Common myeloid progenitor, CD34-positive (primary cell): ENCODE measurements around the gene ADCY10.
"Not testable (repeated sequence)": the region's sequence is repeated elsewhere in the genome, so short reads cannot be mapped to it uniquely, and the experiment has no call there.

ENCODE experiments used
- CTCF ChIA-PET: fragments of 350-600 bp; sonication (Branson Sonifier 250); formaldehyde crosslinking; loops from one replicate; lab custom pipeline; 2021; ENCODE audit warnings: antibody characterized with exemption; lab: Charles Lee
- POLR2A ChIA-PET: fragments of 350-600 bp; sonication (Branson Sonifier 250); formaldehyde crosslinking; loops from one replicate; lab custom pipeline; 2021; ENCODE audit warnings: antibody characterized with exemption; lab: Charles Lee
- DNase-seq, 3 donors: peaks; one replicate each; pipeline versions ENCODE4 v3.0.0 to v3.0.0-alpha.2; 2013
- H3K27ac ChIP-seq, 2 experiments: 1 replicate in 1 of 2; 2 replicates in 1 of 2; pipeline ENCODE4 v1.7.0; 2013; ENCODE audit warnings: inconsistent platforms in 2 of 2, low read length in 2 of 2, mild to moderate bottlenecking in 2 of 2, low read depth in 1 of 2, moderate library complexity in 1 of 2; ENCODE audit not compliant: severe bottlenecking in 2 of 2, insufficient read depth in 1 of 2, poor library complexity in 1 of 2
- H3K27me3 ChIP-seq, 5 experiments: replicated peaks in 2 of 5; 1 replicate in 3 of 5; 2 replicates in 2 of 5; pipeline versions ENCODE4 v1.6.1 to v1.7.0; 2013; ENCODE audit warnings: low read length in 4 of 5, mild to moderate bottlenecking in 2 of 5, moderate library complexity in 2 of 5, inconsistent platforms in 1 of 5; ENCODE audit not compliant: insufficient read depth in 5 of 5, control insufficient read depth in 4 of 5
- H3K36me3 ChIP-seq, 4 experiments: 1 replicate in 2 of 4; 2 replicates in 2 of 4; pipeline versions ENCODE4 v1.6.1 to v1.7.0; 2013; ENCODE audit warnings: low read length in 3 of 4, control low read depth in 1 of 4, mild to moderate bottlenecking in 1 of 4; ENCODE audit not compliant: control insufficient read depth in 4 of 4, insufficient read depth in 4 of 4
- H3K4me1 ChIP-seq, 4 experiments: 1 replicate in 3 of 4; 2 replicates in 1 of 4; pipeline versions ENCODE4 v1.6.1 to v1.7.1; 2013; ENCODE audit warnings: low read length in 3 of 4, mild to moderate bottlenecking in 3 of 4, control low read depth in 1 of 4, inconsistent platforms in 1 of 4, moderate library complexity in 1 of 4; ENCODE audit not compliant: control insufficient read depth in 4 of 4, insufficient read depth in 4 of 4; ENCODE audit errors: control extremely low read depth in 1 of 4
- H3K4me3 ChIP-seq, 7 experiments: 1 replicate in 4 of 7; 2 replicates in 3 of 7; pipeline versions ENCODE4 v1.5.1 to v1.7.0; 2013; ENCODE audit warnings: mild to moderate bottlenecking in 7 of 7, low read length in 6 of 7, moderate library complexity in 6 of 7, inconsistent platforms in 2 of 7, low read depth in 2 of 7, control low read depth in 1 of 7; ENCODE audit not compliant: insufficient read depth in 4 of 7, control insufficient read depth in 1 of 7; ENCODE audit errors: extremely low read depth in 1 of 7
- H3K9me3 ChIP-seq, 5 experiments: 1 replicate in 4 of 5; 2 replicates in 1 of 5; pipeline versions ENCODE4 v1.6.1 to v1.7.1; 2013; ENCODE audit warnings: low read length in 4 of 5, mild to moderate bottlenecking in 2 of 5, inconsistent platforms in 1 of 5, low read depth in 1 of 5, moderate library complexity in 1 of 5; ENCODE audit not compliant: control insufficient read depth in 4 of 5, insufficient read depth in 2 of 5; ENCODE audit errors: control extremely low read depth in 1 of 5
- WGBS: methylation state at CpG from one replicate; pipeline ENCODE4 v1.1.5; 2013; ENCODE audit not compliant: insufficient coverage; 5-methylcytosine and 5-hydroxymethylcytosine counted together

ADCY10 gene

GRCh38 chr1:167841530-167841929, 72.4 kb downstream of the ADCY10 start:
- ChIA-PET CTCF (interaction anchor here (0.5 to 0.8 kb wide), 2 partner anchors 209 to 311 kb away, joined by 3 read pairs; no protein-coding TSS in a partner anchor), POLR2A (no interaction called here)
- 100% methylated on average over 1 of the region's 3 CpGs for WGBS
- Histone ChIP-seq H3K4me1 (no peaks in the 10 kb centered on the region), H3K4me3 (no peak overlapping the region), H3K27ac (no peak overlapping the region), H3K9me3 (peaks cover 0 to 1% (median 0%) of the 10 kb centered on the region in 5 experiments), H3K27me3 (no peaks in the 10 kb centered on the region), H3K36me3 (no peaks in the 10 kb centered on the region)
- DNase-seq = no peak

DNA sequence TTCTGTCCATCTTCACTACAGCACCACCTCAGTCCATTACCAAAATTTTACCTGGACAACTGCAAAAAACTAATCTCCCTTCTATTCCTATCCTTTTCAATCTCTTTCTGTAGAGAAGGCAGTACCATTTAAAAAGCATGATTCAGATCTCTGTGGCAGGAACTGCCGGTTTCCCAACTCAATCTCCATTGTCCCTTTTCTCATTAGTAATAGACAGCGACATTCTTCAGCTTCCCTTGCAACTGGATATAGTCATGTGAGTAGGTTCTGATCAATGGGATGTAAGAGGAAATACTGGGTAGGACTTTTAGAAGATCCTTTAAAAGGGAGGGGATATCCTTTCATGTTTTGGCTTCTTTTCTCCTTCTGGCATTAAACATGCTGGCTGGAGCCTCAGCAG, 74.9 kb downstream of the ADCY10 start:
- no CpG with 5 or more reads among the region's 2 CpGs for WGBS
- Histone ChIP-seq H3K36me3 (no peaks in the 10 kb centered on the region), H3K4me1 (no peaks in the 10 kb centered on the region), H3K4me3 (no peak overlapping the region), H3K9me3 (no peaks in the 10 kb centered on the region), H3K27me3 (no peaks in the 10 kb centered on the region), H3K27ac (no peak overlapping the region)
- CTCF ChIA-PET = no interaction called here
- DNase-seq = no peak
- POLR2A ChIA-PET = no interaction called here

- H3K9me3 ChIP-seq = no peaks in the 10 kb centered on the region
- peak in 2 of 3 donors; percentile 23 to 59 for DNase-seq
- H3K36me3 ChIP-seq = no peaks in the 10 kb centered on the region
- no peaks in the 10 kb centered on the region for H3K27me3 ChIP-seq
- 0% methylated on average over 1 of the region's 2 CpGs for WGBS
- no peak overlapping the region for H3K27ac ChIP-seq
- H3K4me3 ChIP-seq = no peak overlapping the region
- ChIA-PET CTCF (no interaction called here), POLR2A (no interaction called here)
- no peaks in the 10 kb centered on the region for H3K4me1 ChIP-seq
Observed at GRCh38 chr1:167837326-167837725, 76.6 kb downstream of the ADCY10 start.

- no CpG with 5 or more reads among the region's 4 CpGs for WGBS
- no peak overlapping the region for H3K4me3 ChIP-seq
- CTCF ChIA-PET = no interaction called here
- no peaks in the 10 kb centered on the region for H3K36me3 ChIP-seq
- no peak overlapping the region for H3K27ac ChIP-seq
- H3K27me3 ChIP-seq = no peaks in the 10 kb centered on the region
- POLR2A ChIA-PET = no interaction called here
- no peak for DNase-seq
- H3K4me1 ChIP-seq = no peaks in the 10 kb centered on the region
- no peaks in the 10 kb centered on the region for H3K9me3 ChIP-seq
Observed at GRCh38 chr1:167836197-167836596, 77.7 kb downstream of the ADCY10 start.

DNA sequence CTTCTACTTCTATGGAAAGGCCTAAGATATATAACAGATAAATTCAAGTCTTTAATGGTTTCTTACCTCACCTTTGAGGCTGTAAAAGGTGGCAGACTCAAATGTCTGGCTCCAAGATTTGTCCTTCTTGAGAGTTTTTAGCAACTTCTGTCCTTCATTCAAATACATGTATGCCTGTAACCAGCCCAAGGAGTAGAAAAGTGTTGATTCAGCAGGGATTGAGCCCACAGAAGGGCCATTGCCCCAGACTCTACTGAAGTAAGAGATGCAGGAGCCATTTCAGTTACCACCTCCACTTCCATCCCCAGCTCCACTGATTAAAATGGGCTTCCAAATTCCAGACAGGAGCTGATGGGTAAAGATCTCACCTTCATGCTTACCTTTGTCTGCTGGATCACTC, 80.0 kb downstream of the ADCY10 start:
- Histone ChIP-seq H3K27ac (no peak overlapping the region), H3K9me3 (no peaks in the 10 kb centered on the region), H3K4me3 (no peak overlapping the region), H3K36me3 (no peaks in the 10 kb centered on the region), H3K4me1 (peaks cover 0 to 7% (median 3%) of the 10 kb centered on the region in 4 experiments), H3K27me3 (no peaks in the 10 kb centered on the region)
- ChIA-PET POLR2A (no interaction called here), CTCF (no interaction called here)
- no peak for DNase-seq

GRCh38 chr1:167832693-167833092, 81.2 kb downstream of the ADCY10 start:
- POLR2A ChIA-PET = no interaction called here
- peaks cover 0 to 7% (median 3%) of the 10 kb centered on the region in 4 experiments for H3K4me1 ChIP-seq
- no peaks in the 10 kb centered on the region for H3K27me3 ChIP-seq
- 100% methylated on average over 4 of the region's 5 CpGs for WGBS
- H3K9me3 ChIP-seq = no peaks in the 10 kb centered on the region
- CTCF ChIA-PET = no interaction called here
- H3K36me3 ChIP-seq = no peaks in the 10 kb centered on the region
- no peak overlapping the region for H3K4me3 ChIP-seq
- DNase-seq = no peak
- H3K27ac ChIP-seq = no peak overlapping the region

- H3K9me3 ChIP-seq, H3K27me3 ChIP-seq, POLR2A ChIA-PET, H3K27ac ChIP-seq, H3K4me1 ChIP-seq, H3K36me3 ChIP-seq, H3K4me3 ChIP-seq, DNase-seq, CTCF ChIA-PET: not testable (repeated sequence)
- 94% methylated on average over 3 of the region's 5 CpGs for WGBS
Observed at GRCh38 chr1:167830668-167831067, 83.3 kb downstream of the ADCY10 start.
